ENCODE data around the gene EDN1.

EDN1 gene

DNA sequence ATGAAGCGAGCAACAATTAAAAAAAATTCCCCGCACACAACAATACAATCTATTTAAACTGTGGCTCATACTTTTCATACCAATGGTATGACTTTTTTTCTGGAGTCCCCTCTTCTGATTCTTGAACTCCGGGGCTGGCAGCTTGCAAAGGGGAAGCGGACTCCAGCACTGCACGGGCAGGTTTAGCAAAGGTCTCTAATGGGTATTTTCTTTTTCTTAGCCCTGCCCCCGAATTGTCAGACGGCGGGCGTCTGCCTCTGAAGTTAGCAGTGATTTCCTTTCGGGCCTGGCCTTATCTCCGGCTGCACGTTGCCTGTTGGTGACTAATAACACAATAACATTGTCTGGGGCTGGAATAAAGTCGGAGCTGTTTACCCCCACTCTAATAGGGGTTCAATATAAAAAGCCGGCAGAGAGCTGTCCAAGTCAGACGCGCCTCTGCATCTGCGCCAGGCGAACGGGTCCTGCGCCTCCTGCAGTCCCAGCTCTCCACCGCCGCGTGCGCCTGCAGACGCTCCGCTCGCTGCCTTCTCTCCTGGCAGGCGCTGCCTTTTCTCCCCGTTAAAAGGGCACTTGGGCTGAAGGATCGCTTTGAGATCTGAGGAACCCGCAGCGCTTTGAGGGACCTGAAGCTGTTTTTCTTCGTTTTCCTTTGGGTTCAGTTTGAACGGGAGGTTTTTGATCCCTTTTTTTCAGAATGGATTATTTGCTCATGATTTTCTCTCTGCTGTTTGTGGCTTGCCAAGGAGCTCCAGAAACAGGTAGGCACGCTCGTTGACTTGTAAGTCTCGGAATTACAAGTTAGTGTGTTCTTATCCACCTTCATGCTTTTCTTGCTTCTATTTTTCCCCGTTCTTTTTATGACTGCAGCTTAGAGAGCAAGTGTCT is at the start of gene EDN1:
Gene EDN1, plus strand, starts transcription at position 429 of the 888 bp plus-strand sequence. Its CDS starts 269 bp downstream, at position 698.
- DNase-seq, result peak; percentile 95

DNA sequence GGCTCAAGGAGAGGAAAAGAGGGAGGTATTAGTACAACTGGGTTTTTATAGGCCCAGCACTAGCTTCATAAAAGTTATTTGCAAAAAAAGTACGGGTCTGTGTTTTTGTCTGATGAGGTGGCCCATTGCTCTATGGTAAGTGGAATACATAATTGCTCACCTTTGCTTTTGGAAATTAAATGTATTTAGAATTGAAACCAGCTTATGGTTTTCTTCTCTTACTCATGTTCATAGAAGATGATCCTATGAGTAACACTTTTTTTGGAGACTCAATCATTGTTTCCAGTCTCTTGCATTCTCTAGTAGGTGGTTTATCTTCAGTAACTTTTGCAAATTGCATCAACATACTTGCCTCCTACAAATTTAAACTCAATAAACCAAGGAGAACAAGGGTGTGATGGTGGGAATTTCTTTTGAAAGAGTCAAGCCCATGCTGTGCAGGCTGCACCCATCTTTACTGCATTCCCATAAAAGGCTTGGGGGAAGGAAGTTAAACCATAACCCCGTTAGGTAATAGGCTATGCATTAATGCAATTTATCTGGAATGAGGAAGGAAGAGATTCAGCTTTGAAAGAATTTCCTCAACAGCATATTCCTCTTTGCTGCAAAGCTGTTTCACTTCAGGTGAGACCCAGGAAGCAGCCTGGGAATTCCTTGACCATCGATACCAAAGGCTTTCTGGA is 48.5 kb upstream of the EDN1 start:
- DNase-seq, result no peak

DNA sequence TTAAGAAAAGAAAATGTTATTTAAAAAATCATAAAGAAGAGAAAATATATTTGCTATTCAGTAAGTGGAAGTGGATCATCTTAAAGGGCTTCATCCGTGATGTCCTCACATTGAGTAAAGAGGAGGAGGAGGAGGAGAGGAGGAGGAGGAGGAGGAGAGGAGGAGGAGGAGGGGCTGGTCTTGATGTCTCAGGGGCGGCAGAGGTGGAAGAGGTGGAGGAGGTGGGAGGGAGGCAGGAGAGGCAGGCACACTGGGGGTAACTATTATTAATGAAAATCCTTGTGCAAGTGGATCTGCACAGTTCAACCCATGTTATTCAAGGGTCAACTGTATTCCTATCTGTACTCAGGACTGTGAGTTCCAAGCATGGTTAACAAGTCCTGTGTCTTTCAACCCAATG is 47.0 kb upstream of the EDN1 start:
- no peak for DNase-seq

- no peak for DNase-seq
Observed at GRCh38 chr6:12245360-12245759, 44.8 kb upstream of the EDN1 start.

- peak; percentile 20 for DNase-seq
Observed at GRCh38 chr6:12245763-12246718, 44.1 kb upstream of the EDN1 start.

- peak; percentile 56 for DNase-seq
Observed at GRCh38 chr6:12246900-12247299, 43.3 kb upstream of the EDN1 start.

GRCh38 chr6:12249541-12250382 is 40.4 kb upstream of the EDN1 start:
- no peak for DNase-seq

- no peak for DNase-seq
Observed at GRCh38 chr6:12250383-12250770, 39.8 kb upstream of the EDN1 start.

DNA sequence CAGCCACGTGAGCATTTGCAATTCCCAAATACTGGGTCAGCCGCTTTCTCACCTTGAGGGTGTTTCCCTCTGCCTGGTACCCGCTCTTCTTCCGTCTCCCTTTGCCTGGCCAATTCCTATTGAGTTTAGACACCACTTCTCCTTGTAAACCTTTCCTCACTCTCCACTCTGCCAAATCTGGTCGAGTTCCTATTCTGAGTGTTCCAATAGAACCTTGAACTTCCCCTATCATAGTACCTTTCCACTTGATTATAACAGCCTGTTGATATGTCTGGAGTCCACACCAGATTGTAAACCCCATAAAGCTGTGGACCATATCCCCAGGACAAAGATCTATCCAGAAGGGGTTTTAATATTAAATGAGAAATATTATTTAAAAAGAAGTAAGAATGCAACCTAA is 36.0 kb upstream of the EDN1 start:
- no peak for DNase-seq

DNA sequence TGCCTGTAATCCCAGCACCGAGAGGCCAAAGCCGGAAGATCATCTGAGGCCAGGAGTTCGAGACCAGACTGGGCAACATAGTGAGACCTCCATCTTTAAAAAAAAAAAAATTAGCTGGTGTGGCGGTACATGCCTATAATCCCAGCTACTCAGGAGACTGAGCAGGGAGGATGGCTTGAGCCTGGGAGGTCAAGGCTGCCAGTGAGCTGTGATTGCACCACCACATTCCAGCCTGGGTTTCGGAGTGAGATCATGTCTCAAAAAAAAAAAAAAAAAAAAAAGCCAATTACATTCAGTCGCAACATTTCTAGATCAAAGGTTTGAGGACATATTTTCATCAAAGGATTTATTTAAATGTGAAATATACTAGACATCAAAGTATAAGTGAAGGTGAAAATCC is 32.0 kb upstream of the EDN1 start:
- DNase-seq, result no peak

GRCh38 chr6:12258591-12259075 is 31.5 kb upstream of the EDN1 start:
- peak; percentile 34 for DNase-seq

DNA sequence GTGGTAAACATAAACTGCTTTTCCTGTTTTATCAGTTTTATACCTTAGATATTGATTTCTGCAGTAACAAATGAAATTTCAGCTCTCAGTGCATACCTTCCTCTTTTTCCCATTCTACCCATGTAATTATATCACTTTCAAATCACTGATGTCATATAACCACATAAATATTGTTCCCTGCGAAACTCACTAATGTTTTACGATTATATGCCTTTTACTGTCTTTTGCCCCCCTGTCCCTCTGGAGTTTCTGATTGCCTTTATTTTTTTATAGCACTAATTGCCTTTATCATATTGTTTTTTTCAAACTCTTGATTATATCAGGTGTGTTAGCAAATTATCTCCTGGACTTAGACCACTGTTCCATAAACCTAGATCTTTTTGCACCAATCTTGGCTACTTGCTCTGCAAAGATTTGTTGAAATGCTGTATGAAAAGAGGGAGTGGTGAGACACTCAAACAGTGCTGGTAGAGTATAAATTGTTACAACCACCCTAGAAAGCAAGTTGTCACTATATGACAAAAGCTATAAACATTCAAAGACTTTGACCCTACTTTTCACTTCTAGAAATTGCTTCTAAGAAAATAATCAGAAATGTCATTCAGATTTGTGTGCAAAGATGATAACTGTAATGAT is 29.6 kb upstream of the EDN1 start:
- no peak for DNase-seq

- no peak for DNase-seq
Observed at GRCh38 chr6:12261502-12261901, 28.7 kb upstream of the EDN1 start.

- no peak for DNase-seq
Observed at GRCh38 chr6:12262236-12263061, 27.7 kb upstream of the EDN1 start.

GRCh38 chr6:12263403-12263802 is 26.8 kb upstream of the EDN1 start:
- DNase-seq, result no peak

GRCh38 chr6:12264671-12265070 is 25.5 kb upstream of the EDN1 start:
- DNase-seq, result no peak

DNA sequence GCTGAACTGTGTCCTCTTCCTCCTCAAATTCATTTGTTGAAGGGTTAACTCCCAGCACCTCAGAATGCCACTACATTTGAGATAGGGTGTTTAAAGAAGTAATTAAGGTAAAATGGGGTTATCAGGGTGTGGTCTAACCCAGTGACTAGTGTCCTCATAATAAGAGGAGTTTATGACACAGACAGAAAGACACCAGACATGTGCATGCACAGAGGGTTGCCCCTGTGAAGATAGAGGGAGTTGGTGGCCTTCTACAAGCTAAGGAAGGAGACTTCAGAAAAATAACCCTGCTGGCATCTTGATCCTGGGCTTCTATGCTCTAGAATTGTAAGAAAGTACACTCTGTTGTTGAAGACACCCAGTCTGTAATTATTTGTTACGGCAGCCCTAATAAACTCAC is 24.9 kb upstream of the EDN1 start:
- no peak for DNase-seq

DNA sequence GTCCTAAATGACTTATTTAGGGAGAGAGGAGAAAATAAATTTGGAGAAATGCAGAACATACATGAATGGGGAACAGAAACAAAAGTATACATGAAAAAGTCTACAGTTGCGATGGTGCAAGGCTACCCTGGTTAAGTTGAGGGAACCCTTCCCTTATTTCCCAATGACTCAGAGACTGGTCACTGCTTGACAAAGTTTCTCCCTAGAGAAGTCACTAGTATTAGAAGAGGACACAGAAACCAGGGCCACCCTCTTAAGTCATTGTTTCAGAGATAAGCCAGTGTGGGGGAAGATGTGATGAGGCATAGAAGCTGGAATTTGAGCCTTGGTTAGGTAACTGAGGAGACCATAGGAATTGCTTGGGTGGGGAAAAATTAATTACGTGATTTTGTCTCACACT is 24.4 kb upstream of the EDN1 start:
- DNase-seq, result peak; percentile 78

DNA sequence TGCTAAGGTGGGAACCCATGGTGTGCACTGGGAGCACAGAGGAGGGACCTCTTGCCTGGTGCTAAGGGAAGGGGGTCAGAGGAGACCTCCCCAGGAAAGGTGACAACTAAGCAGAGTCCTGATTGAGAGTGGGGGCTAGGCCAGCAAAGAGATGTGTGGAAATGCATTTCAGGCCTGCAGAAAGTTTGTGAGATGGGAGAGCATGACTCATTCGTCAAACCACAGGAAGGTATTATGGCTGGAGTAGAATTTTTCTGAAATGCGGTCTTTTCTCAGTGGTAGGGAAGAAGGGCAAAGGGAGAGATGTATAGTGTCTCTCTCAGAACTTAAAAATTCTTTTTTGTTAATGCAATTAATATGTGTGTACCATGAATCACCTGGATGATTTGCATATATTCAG is 23.6 kb upstream of the EDN1 start:
- DNase-seq, result peak; percentile 82

GRCh38 chr6:12269110-12269509 is 21.1 kb upstream of the EDN1 start:
- DNase-seq, result no peak

Measured in EL (cell line).